GM23338 (cell line): ENCODE data around the gene SLC8A1. TPM values are rescaled to one million over a fixed set of nuclear protein-coding genes. Genes with fewer than 3 reads are reported as not detected.

Source experiments
- ETS1 ChIP-seq: IDR thresholded peaks from 2 replicates; pipeline ENCODE4 v1.6.1; 2016; ENCODE audit warnings: antibody characterized with exemption
- POLR2AphosphoS5 ChIP-seq: IDR thresholded peaks from 2 replicates; pipeline ENCODE4 v1.6.1; 2016; ENCODE audit warnings: antibody characterized with exemption, low read depth
- REST ChIP-seq: IDR thresholded peaks from one replicate; pipeline ENCODE4 v1.6.1; 2018; ENCODE audit warnings: antibody characterized with exemption; ENCODE audit not compliant: unreplicated experiment
- ZNF462 ChIP-seq: fragments of 250-450 bp; sonication (Bioruptor Pico); IDR thresholded peaks from 2 replicates; pipeline ENCODE4 v1.5.0; 2020; ENCODE audit warnings: mild to moderate bottlenecking, moderate library complexity
- polyA plus RNA-seq: library from polyadenylated mRNA; unstranded; fragments of >200 nt; fragmentation: Nextera tagmentation; extraction: Ambion mirVana; gene quantifications from 2 replicates; pipeline ENCODE4 v1.2.1, GENCODE V29; 2016
- total RNA-seq: library from RNA; depleted of rRNA; stranded (reverse); fragments of >200 nt; shearing (Covaris generic); gene quantifications from 2 replicates; pipeline ENCODE4 v1.2.3, GENCODE V29; 2014

SLC8A1 gene
- total and polyA plus RNA-seq, 2 experiments from 2014 or later, result 2.5 to 3.3 TPM

- TF ChIP-seq ZNF462 (CRISPR knock-in tag) (no peak), POLR2AphosphoS5 (no peak), ETS1 (no peak), REST (no peak)
These were observed 87.6 kb downstream of the SLC8A1 start (continued) for GRCh38 chr2:40364151-40364874.
